CD4-positive, alpha-beta memory T cell (primary cell): Measurements from ENCODE around the gene RHBDL3. TPM values are rescaled to one million over a fixed set of nuclear protein-coding genes. Genes with fewer than 3 reads are reported as not detected.

Experiments used
- CTCF ChIA-PET: fragments of 350-600 bp; sonication (Branson Sonifier 250); formaldehyde crosslinking; loops from one replicate; lab custom pipeline; 2021; ENCODE audit warnings: inconsistent platforms; ENCODE audit not compliant: partially characterized antibody; lab: Charles Lee
- POLR2A ChIA-PET: fragments of 350-600 bp; sonication (Branson Sonifier 250); formaldehyde crosslinking; loops from one replicate; lab custom pipeline; 2021; ENCODE audit not compliant: partially characterized antibody; lab: Charles Lee
- DNase-seq, 5 donors: peaks; one replicate each; pipeline versions ENCODE4 v3.0.0 to v3.0.0-alpha.2; 2020 to 2022; ENCODE audit warnings: mixed read lengths in 1 of 5
- H3K27ac ChIP-seq: one replicate; pipeline ENCODE4 v1.7.0; 2013; ENCODE audit warnings: low read depth, low read length
- H3K27me3 ChIP-seq: 2 replicates; pipeline ENCODE4 v1.7.0; 2013; ENCODE audit warnings: mild to moderate bottlenecking, low read length, moderate library complexity; ENCODE audit not compliant: insufficient read depth
- H3K36me3 ChIP-seq: 2 replicates; pipeline ENCODE4 v1.7.0; 2013; ENCODE audit warnings: mild to moderate bottlenecking, low read length, moderate library complexity; ENCODE audit not compliant: insufficient read depth
- H3K4me1 ChIP-seq: 2 replicates; pipeline ENCODE4 v1.7.0; 2013; ENCODE audit warnings: mild to moderate bottlenecking, low read length, moderate library complexity; ENCODE audit not compliant: insufficient read depth
- H3K4me3 ChIP-seq, 2 donors: one replicate each; pipeline ENCODE4 v1.7.0; 2013; ENCODE audit warnings: low read length in 2 of 2, mild to moderate bottlenecking in 1 of 2
- H3K9me3 ChIP-seq, 2 donors: one replicate each; pipeline ENCODE4 v1.7.0; 2013; ENCODE audit warnings: low read length in 2 of 2, control low read depth in 1 of 2; ENCODE audit not compliant: control insufficient read depth in 1 of 2
- H3K27ac Mint-ChIP-seq, 7 donors: one replicate each; pipeline ENCODE4 v1.8.0; 2020 to 2021; ENCODE audit warnings: mixed read lengths in 7 of 7, mild to moderate bottlenecking in 6 of 7, inconsistent platforms in 3 of 7, moderate library complexity in 3 of 7
- H3K27me3 Mint-ChIP-seq, 2 donors: one replicate each; pipeline ENCODE4 v1.8.0; 2020 to 2021; ENCODE audit warnings: mixed read lengths in 2 of 2
- H3K36me3 Mint-ChIP-seq, 2 donors: one replicate each; pipeline ENCODE4 v1.8.0; 2020 to 2021; ENCODE audit warnings: mixed read lengths in 2 of 2, inconsistent platforms in 1 of 2, mild to moderate bottlenecking in 1 of 2
- H3K4me1 Mint-ChIP-seq, 4 donors: one replicate each; pipeline ENCODE4 v1.8.0; 2020 to 2021; ENCODE audit warnings: mixed read lengths in 4 of 4, mild to moderate bottlenecking in 1 of 4
- H3K4me3 Mint-ChIP-seq, 8 donors: one replicate each; pipeline ENCODE4 v1.8.0; 2020 to 2021; ENCODE audit warnings: mixed read lengths in 8 of 8, mild to moderate bottlenecking in 7 of 8, moderate library complexity in 6 of 8, inconsistent platforms in 3 of 8
- H3K9me3 Mint-ChIP-seq, 8 donors: one replicate each; pipeline ENCODE4 v1.8.0; 2020 to 2021; ENCODE audit warnings: mixed read lengths in 8 of 8, mild to moderate bottlenecking in 5 of 8, inconsistent platforms in 3 of 8, moderate library complexity in 1 of 8
- intact Hi-C: fragments of 100-400 bp; cut with micrococcal nuclease; formaldehyde crosslinking; loops from one replicate; pipeline ENCODE4 v1.15.1; 2023
- polyA plus RNA-seq, 2 donors: library from polyadenylated mRNA; unstranded; fragments of 300-500 nt; fragmentation: Illumina TruSeq; gene quantifications; one replicate each; pipeline ENCODE4 v1.2.3, GENCODE V29; 2021
- total RNA-seq, 2 experiments: library from RNA; stranded (reverse); gene quantifications; one replicate each; pipeline ENCODE4 v1.2.3, GENCODE V29; 2021

RHBDL3 gene
- total and polyA plus RNA-seq, 4 experiments from 2014 or later = not detected

DNA sequence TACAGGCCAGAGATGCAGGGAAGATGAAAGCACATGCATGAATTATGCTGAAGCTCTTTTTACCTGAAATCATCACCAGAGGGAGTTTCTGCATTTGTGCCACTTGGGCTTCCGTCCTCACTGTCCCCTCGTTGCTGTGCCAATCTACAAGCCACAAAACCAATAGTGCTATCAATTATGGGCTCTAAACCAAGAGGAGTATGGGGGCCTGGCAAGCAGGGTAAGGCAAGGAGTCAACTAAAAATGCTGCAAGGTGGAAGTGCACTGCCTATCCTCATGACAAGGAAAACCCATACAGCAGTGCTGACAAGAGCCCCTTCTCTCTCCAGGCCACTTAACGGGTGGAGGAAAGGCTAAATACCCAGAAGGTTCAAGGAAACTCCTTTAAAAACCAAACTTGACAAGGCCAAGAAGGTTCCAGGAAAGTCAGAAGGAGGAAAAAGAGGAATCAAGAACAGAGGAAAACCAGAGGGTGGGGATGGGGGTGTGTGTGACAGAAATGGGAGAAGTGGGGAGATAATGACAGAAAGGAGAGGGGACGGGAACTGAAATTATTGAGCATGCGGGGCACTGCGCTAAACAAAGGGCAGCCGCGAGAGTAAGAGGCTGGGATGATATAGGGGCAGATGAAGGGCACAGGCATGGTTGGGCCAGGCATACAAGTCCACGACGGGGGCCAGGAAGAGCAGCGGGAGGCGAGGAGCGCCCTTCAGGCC, 75.7 kb downstream of the RHBDL3 start:
- H3K4me1 ChIP-seq = peaks cover 21% of the 10 kb centered on the region
- H3K27me3 Mint-ChIP-seq = no peaks in the 10 kb centered on the region
- no peaks in the 10 kb centered on the region for H3K9me3 Mint-ChIP-seq
- H3K36me3 ChIP-seq = no peaks in the 10 kb centered on the region
- H3K4me3 Mint-ChIP-seq = peak overlapping the region; percentile 91 to 98 (median 94)
- ChIA-PET CTCF (interaction anchor here (1.0 kb wide), 3 partner anchors 9 to 20 kb away, joined by 4 read pairs; no protein-coding TSS in a partner anchor), POLR2A (interaction anchor here (0.7 to 3.0 kb wide), 5 partner anchors 10 to 536 kb away, joined by 3 to 43 read pairs (median 3); partner anchors contain the start of genes MYO1D, PSMD11 and ZNF207)
- H3K27ac ChIP-seq = peak overlapping the region; percentile 78
- H3K27me3 ChIP-seq = no peaks in the 10 kb centered on the region
- peak overlapping the region; percentile 90 to 97 (median 95) for H3K27ac Mint-ChIP-seq
- peaks cover 15 to 24% (median 20%) of the 10 kb centered on the region in 4 donors for H3K4me1 Mint-ChIP-seq
- no peaks in the 10 kb centered on the region for H3K9me3 ChIP-seq
- H3K4me3 ChIP-seq = peak overlapping the region; percentile 61 to 95
- intact Hi-C loops = no loop called here
- peaks cover 5 to 18% of the 10 kb centered on the region in 2 donors for H3K36me3 Mint-ChIP-seq
- DNase-seq = peak; percentile 62 to 71 (median 66)

GRCh38 chr17:32341857-32342602, 76.4 kb downstream of the RHBDL3 start, which contains the start of gene C17orf75:
TSS of gene C17orf75 (minus strand) at chr17:32342173. CDS start at chr17:32342139, 34 bp downstream.
- Mint-ChIP-seq H3K27me3 (no peaks in the 10 kb centered on the region), H3K9me3 (no peaks in the 10 kb centered on the region), H3K4me1 (peaks cover 15 to 24% (median 20%) of the 10 kb centered on the region in 4 donors), H3K27ac (peak within 1 kb of the TSS; percentile 90 to 98 (median 96)), H3K36me3 (peaks cover 5 to 18% of the 10 kb centered on the region in 2 donors), H3K4me3 (peak within 1 kb of the TSS; percentile 91 to 98 (median 94))
- Histone ChIP-seq H3K36me3 (no peaks in the 10 kb centered on the region), H3K9me3 (no peaks in the 10 kb centered on the region), H3K4me1 (peaks cover 21% of the 10 kb centered on the region), H3K27me3 (no peaks in the 10 kb centered on the region), H3K4me3 (peak within 1 kb of the TSS; percentile 61 to 95), H3K27ac (peak within 1 kb of the TSS; percentile 78)
- CTCF ChIA-PET = no interaction called here
- intact Hi-C loops = loop anchor here (1.0 kb wide), 1 partner anchor 8 kb away; the partner anchor contains the start of gene ZNF207
- POLR2A ChIA-PET = interaction anchor here (1.0 to 3.0 kb wide), 2 partner anchors 10 to 103 kb away, joined by 3 to 43 read pairs; partner anchors contain the start of genes PSMD11 and ZNF207
- DNase-seq = peak; percentile 72 to 80 (median 75)

DNA sequence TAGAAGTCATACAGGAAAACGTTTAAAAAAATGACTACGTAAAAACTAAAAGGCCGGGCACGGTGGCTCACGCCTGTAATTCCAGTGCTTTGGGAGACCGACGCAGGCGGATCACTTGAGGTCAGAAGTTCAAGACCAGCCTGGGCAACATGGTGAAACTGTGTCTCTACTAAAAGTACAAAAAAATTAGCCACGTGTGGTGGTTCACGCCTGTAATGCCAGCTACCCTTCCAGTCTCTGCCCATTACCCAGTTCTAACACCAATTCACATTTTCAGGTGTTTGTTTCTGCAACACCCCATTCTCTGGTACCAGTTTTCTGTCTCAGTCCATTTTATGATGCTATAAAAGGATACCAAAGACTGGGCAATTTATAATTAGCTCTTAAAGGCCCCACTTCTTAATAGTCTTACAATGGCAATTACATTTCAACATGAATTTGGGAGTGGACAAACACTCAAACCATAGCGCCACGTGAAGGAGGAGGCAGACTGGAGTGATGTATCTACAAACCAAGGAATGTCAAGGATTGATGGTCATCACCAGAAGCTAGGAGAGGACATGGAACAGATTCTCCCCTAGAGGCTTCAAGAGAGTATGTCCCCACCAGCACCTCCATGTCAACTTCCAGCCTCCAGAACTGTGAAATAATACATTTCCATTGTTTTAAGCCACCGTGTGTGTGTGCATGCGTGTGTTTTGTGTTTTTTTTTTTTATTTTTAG, 77.1 kb downstream of the RHBDL3 start:
- Mint-ChIP-seq H3K9me3 (no peaks in the 10 kb centered on the region), H3K4me3 (peak overlapping the region; percentile 91 to 98 (median 94)), H3K36me3 (peaks cover 3 to 14% of the 10 kb centered on the region in 2 donors), H3K27ac (peak overlapping the region; percentile 89 to 98 (median 94)), H3K27me3 (no peaks in the 10 kb centered on the region), H3K4me1 (peaks cover 15 to 24% (median 20%) of the 10 kb centered on the region in 4 donors)
- no peak overlapping the region for H3K4me3 ChIP-seq
- intact Hi-C loops = loop anchor here (1.0 kb wide), 1 partner anchor 8 kb away; the partner anchor contains the start of gene ZNF207
- H3K9me3 ChIP-seq = no peaks in the 10 kb centered on the region
- no peaks in the 10 kb centered on the region for H3K36me3 ChIP-seq
- ChIA-PET POLR2A (interaction anchor here (1.0 to 3.0 kb wide), 2 partner anchors 9 to 102 kb away, joined by 3 to 43 read pairs; partner anchors contain the start of genes PSMD11 and ZNF207), CTCF (no interaction called here)
- peaks cover 21% of the 10 kb centered on the region for H3K4me1 ChIP-seq
- peak overlapping the region; percentile 78 for H3K27ac ChIP-seq
- no peaks in the 10 kb centered on the region for H3K27me3 ChIP-seq
- no peak for DNase-seq

DNA sequence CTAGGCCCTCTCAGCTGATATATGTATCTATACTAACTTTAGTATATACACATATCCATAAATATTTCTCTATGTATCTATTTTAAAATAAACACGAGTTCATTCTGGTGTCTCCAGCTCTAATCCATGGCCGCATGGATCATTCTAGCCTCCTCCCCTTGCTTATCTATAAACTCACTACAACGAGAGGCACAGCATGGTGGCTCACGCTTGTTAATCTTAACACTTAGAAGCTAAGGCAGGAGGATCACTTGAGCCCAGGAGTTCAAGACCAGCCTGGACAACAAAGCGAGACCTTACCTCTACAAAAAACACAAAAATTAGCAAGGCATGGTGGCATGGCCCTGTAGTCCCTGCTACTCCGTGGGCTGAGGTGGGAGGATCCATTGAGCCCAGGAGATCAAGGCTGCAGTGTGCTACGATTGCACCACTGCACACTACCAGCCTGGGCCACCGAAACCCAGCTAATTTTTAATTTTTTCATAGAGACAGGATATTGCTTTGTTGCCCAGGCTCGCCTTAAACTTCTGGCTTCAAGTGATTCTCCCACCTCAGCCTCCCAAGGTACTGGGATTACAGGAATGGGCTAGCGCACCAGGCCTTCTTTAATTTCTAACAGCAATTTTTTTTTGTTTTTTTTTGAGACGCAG, 80.4 kb downstream of the RHBDL3 start:
- ChIA-PET POLR2A (no interaction called here), CTCF (interaction anchor here (1.0 kb wide), 1 partner anchor 98 kb away, joined by 3 read pairs; the partner anchor contains the start of gene PSMD11)
- no peak overlapping the region for H3K4me3 ChIP-seq
- DNase-seq = no peak
- Mint-ChIP-seq H3K36me3 (peaks cover 8 to 18% of the 10 kb centered on the region in 2 donors), H3K27me3 (no peaks in the 10 kb centered on the region), H3K9me3 (peaks cover 0 to 5% (median 0%) of the 10 kb centered on the region in 8 donors), H3K4me3 (no peak overlapping the region), H3K27ac (no peak overlapping the region), H3K4me1 (peaks cover 19 to 36% (median 26%) of the 10 kb centered on the region in 4 donors)
- H3K27ac ChIP-seq = no peak overlapping the region
- no peaks in the 10 kb centered on the region for H3K36me3 ChIP-seq
- H3K9me3 ChIP-seq = no peaks in the 10 kb centered on the region
- intact Hi-C loops = no loop called here
- H3K27me3 ChIP-seq = no peaks in the 10 kb centered on the region
- peaks cover 23% of the 10 kb centered on the region for H3K4me1 ChIP-seq

- POLR2A ChIA-PET = interaction anchor here (0.6 kb wide), 1 partner anchor 9 kb away, joined by 3 read pairs; no protein-coding TSS in a partner anchor
- peaks cover 0 to 5% (median 0%) of the 10 kb centered on the region in 8 donors for H3K9me3 Mint-ChIP-seq
- intact Hi-C loops = no loop called here
Observed at GRCh38 chr17:32348483-32348800, 82.8 kb downstream of the RHBDL3 start.

GRCh38 chr17:32349503-32349853, 83.8 kb downstream of the RHBDL3 start:
- Mint-ChIP-seq H3K36me3 (peaks cover 21 to 43% of the 10 kb centered on the region in 2 donors), H3K4me1 (peaks cover 18 to 48% (median 33%) of the 10 kb centered on the region in 4 donors), H3K9me3 (peaks cover 0 to 5% (median 0%) of the 10 kb centered on the region in 8 donors), H3K27ac (peak overlapping the region; percentile 98 to 100 (median 100)), H3K27me3 (no peaks in the 10 kb centered on the region), H3K4me3 (peak overlapping the region; percentile 97 to 100 (median 100))
- Histone ChIP-seq H3K4me1 (peaks cover 39% of the 10 kb centered on the region), H3K36me3 (peaks cover 7% of the 10 kb centered on the region), H3K9me3 (no peaks in the 10 kb centered on the region), H3K27me3 (no peaks in the 10 kb centered on the region), H3K4me3 (peak overlapping the region; percentile 96 to 100), H3K27ac (peak overlapping the region; percentile 100)
- ChIA-PET CTCF (no interaction called here), POLR2A (interaction anchor here (1.8 to 5.6 kb wide), 3 partner anchors 8 to 95 kb away, joined by 7 to 43 read pairs (median 10); partner anchors contain the start of genes C17orf75 and PSMD11)
- intact Hi-C loops = no loop called here
- no peak for DNase-seq

More at GRCh38 chr17:32348483-32348800, 82.8 kb downstream of the RHBDL3 start:
- Histone ChIP-seq H3K4me3 (no peak overlapping the region), H3K36me3 (no peaks in the 10 kb centered on the region), H3K9me3 (no peaks in the 10 kb centered on the region), H3K27ac (no peak overlapping the region), H3K27me3 (no peaks in the 10 kb centered on the region), H3K4me1 (peaks cover 30% of the 10 kb centered on the region)
- Mint-ChIP-seq H3K4me1 (peaks cover 12 to 39% (median 28%) of the 10 kb centered on the region in 4 donors), H3K36me3 (peaks cover 14 to 36% of the 10 kb centered on the region in 2 donors), H3K27ac (peak overlapping the region in 4 of 7 donors; percentile 35 to 98 (median 70)), H3K27me3 (no peaks in the 10 kb centered on the region), H3K4me3 (peak overlapping the region in 6 of 8 donors; percentile 32 to 99 (median 68))
- no peak for DNase-seq
- CTCF ChIA-PET = interaction anchor here (0.7 to 1.2 kb wide), 2 partner anchors 95 to 798 kb away, joined by 3 read pairs; no protein-coding TSS in a partner anchor
